Epidermal melanocyte (primary cell): ENCODE data around the gene GLRX3.

Source experiments
- DNase-seq: peaks from one replicate; pipeline ENCODE4 v3.0.0; 2011; ENCODE audit warnings: low spot score; ENCODE audit not compliant: insufficient read length

Gene GLRX3

DNA sequence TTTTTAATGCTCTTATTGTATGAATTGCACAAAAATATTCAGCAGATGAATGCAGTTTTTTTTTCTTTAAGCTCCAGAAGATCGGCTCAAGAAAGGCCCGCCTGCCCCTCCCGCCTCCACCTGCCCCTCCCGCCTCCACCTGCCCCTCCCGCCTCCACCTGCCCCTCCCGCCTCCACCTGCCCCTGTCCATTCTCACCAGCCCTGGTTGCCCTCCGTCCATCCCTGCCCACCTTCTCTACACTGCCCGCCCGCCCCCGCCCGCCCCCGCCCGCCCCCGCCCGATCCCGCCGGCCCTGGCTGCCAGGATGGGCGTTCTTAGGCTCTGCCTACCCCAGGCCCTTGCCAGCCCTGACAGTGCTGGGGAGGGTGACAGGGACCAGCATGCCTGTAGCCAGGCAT lies 67.4 kb downstream of the GLRX3 start:
- DNase-seq: no peak

DNA sequence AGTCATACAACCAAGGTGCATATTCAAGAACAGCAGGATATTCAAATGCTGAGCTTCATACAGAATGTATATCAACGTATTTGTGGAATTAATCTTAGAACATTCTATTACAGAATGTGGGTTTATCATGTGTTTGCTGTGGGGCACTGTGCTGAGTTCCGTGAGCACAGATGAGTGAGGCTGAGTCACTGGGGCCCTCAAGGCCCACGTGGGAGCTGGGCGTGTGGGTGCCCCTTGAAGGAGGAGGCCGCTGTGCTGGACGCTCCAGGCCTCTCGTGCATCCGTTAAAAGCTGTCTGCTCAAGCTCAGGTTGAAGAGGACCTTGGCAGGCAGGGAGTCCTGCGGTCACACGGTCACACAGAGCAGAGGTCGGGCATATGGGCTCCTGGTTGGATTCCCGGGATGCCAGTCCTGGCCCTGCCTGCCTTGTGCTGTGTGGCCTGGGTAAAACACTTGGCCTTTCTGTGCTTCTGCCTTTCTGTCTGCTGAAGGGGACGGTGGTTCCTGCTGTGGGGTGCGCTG lies 70.1 kb downstream of the GLRX3 start:
- DNase-seq: no peak

DNA sequence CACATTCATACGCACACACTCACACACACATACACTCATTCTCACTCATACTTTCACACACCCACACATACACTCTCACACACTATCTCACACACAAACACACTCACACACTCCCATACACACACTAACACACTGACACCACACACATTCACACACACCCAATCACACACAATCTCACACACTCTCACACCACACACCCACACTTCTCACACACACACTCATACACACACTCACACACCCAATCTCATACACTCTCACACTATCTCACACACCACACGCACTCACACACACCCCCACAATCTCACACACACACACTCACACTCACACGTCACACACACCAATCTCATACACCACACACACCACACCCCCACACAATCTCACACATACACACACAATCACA lies 71.0 kb downstream of the GLRX3 start:
- DNase-seq: no peak

- no peak for DNase-seq
Observed at GRCh38 chr10:130208807-130209206, 72.6 kb downstream of the GLRX3 start.

DNA sequence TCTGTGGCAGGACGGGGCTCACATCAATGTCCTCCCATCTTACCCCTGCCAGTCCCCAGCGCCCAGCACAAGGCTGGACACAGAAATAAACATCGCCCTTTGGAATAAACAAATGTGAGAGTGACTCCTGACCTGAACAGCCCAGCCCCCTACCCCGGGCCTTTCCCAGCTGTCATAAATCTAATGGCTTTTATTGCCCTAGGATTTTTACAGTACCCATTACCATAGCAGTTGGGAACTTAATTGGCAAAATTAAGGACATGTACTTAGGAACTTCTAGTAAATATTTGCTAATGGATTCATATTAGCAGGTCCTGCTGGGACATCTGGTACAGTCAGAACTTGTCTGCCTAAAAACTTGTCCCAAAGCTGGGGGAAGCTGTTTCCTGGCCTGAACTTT lies 76.6 kb downstream of the GLRX3 start:
- no peak for DNase-seq

GRCh38 chr10:130213286-130214080 lies 77.3 kb downstream of the GLRX3 start:
- DNase-seq: no peak

DNA sequence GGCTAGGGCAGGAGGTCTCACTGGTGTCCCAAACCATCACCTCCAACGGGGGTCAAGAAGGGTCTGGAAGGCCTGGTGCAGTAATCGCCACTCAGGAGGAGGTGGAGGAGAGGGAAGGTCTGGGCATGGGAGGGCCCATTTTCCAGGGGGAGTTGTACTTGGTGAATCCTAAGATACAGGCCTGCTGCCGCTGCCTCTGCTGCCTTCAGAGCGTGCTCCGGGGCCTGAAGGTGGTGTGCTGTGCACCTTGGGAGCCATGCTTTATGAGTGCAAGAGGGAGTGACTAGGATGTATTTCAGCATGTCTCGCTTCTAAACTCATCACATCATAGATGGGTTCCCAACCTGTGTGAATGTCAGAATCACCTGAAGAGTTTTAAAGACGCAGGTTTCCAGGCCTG lies 78.2 kb downstream of the GLRX3 start:
- no peak for DNase-seq

DNA sequence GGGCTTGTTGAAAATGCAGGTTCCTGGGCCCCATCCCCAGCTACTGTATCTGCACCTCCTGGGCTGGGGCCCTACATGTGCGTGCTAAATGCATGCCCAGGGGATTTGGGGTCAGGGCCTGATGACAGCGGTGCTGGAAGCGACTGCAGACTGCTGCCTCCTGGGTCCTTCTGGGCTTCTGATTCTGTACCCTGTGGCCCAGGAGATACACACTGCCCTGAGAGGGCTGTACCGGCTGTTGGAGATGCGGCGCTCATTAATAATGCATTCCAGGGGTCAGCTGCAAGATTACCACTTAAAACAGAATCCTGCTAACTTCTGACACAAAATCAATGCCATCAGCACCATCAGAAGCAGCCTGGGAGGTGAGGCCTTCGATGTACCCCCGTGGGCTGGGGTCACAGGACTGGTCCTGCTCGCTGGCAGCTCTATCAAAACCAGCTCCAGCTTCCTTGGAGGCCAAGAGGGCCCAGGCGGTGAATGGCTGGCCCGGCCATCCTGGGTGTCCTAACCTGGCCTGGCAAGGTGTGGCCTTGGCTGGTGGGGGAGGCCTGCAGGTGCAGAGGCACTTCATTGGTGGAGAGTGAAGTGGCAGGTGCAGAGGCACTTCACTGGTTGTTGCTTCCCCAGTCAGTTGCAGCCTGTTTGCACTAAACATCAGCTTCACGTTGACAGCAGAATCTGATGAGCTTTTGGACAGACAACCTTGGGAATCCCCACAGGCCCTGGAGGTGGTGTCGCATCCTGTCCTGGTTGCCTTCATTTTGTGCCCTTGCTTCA lies 79.2 kb downstream of the GLRX3 start:
- no peak for DNase-seq

GRCh38 chr10:130215931-130216231 lies 79.7 kb downstream of the GLRX3 start:
- no peak for DNase-seq

- no peak for DNase-seq
Observed at GRCh38 chr10:130218181-130218641, 82.0 kb downstream of the GLRX3 start.

GRCh38 chr10:130218936-130219335 lies 82.7 kb downstream of the GLRX3 start:
- no peak for DNase-seq

GRCh38 chr10:130220251-130221185 lies 84.3 kb downstream of the GLRX3 start:
- no peak for DNase-seq

- no peak for DNase-seq
Observed at GRCh38 chr10:130221456-130222375, 85.5 kb downstream of the GLRX3 start.

DNA sequence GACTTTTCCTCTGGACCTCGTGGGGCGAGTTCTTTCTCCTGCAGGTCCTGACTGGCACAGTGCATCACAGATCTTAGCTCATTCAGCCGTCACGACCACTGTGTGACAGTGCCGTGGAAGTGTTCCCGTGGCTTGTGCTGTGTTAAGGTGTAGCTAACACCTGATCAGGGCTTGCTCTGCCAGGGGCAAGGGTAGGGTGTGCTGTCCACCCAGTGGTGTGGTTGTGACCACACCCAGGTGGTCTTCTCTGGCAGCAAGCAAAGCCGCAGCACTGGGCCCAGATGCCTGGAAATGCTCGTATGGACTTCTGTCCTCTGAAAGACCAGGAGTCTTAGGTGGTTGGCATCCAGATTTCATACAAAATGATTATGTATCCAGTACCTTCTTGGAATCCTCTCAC lies 86.2 kb downstream of the GLRX3 start:
- DNase-seq: no peak

DNA sequence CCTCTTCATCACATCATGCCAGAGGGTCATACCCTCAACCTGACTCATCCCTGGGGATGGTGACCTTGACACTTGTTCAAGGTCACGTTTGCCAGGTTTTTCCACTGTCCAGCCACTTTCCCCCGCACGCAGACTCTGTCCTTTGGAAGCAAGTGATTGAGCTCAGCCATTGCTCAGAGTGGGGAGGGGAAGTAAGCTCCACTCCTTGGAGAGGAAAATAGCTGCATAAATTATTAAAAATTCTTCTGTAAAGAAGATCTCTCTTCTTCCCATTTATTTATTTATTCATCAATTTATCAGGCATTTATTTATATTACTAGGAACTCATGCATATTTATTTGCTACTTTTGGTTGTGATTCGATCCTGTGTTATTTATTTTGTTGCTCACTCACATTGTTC lies 88.0 kb downstream of the GLRX3 start:
- DNase-seq: no peak

- no peak for DNase-seq
Observed at GRCh38 chr10:130226012-130226411, 89.8 kb downstream of the GLRX3 start.

DNA sequence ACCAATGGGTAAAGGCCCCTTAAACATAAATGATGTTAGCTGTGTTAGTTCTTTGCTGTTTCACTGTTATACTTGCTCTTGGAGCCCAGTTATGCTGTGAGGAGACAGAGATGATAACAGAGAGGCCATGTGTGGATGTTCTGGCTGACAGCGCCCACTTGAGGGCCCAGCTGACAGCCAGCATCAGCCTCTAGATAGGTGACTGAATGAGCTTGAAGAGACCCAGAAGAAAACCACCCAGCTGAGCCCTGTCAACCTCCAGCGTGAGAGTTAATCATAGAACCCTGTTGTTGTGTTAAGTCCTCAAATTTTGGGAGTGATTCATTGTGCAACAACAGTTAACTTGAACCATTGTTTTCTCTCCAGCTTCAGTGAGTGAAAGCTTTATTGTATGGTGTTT lies 91.7 kb downstream of the GLRX3 start:
- no peak for DNase-seq
